HCT116 (cell line): Measurements from ENCODE around the gene MYLK. TPM values are rescaled to one million over a fixed set of nuclear protein-coding genes. Genes with fewer than 3 reads are reported as not detected.

ENCODE experiments used
- ATAC-seq: fragments of 200-7000 bp; cut with Tn5 transposase; 2 replicates; pipeline ENCODE4 v1.9.1; 2020; ENCODE audit warnings: mild to moderate bottlenecking, moderate library complexity
- BruUV-seq: library from RNA; stranded (reverse); fragments of 400-500 nt; replicated peaks from 2 replicates; lab custom pipeline; 2021; lab: Mats Ljungman, UMichigan
- CTCF ChIA-PET: fragments of 300-600 bp; sonication (Branson Sonifier 250); formaldehyde crosslinking; loops from one replicate; lab custom pipeline; 2021; ENCODE audit warnings: antibody characterized with exemption; lab: Charles Lee
- POLR2A ChIA-PET: fragments of 300-600, 350-600 bp; sonication (Branson Sonifier 250); formaldehyde crosslinking; loops from one replicate; lab custom pipeline; 2021; ENCODE audit warnings: antibody characterized with exemption; lab: Charles Lee
- RAD21 ChIA-PET, 2 experiments: fragments of 300-600 bp; sonication (Branson Sonifier 250); formaldehyde crosslinking; loops; one replicate each; lab custom pipeline; 2023; ENCODE audit warnings: low total read pairs in 2 of 2; ENCODE audit not compliant: uncharacterized antibody in 2 of 2, unreplicated experiment in 2 of 2, low non-redundant PET in 1 of 2; lab: Charles Lee
- DNase-seq: peaks from one replicate; pipeline ENCODE4 v3.0.0-alpha.2; 2010; ENCODE audit warnings: low read depth, low spot score
- H2AFZ ChIP-seq: fragments of 200-600 bp; shearing (Covaris generic), sonication (generic); 2 replicates; pipeline ENCODE4 v1.6.1; 2017; ENCODE audit warnings: low read depth, mixed run types, mixed read lengths, antibody characterized with exemption, low read length; ENCODE audit not compliant: poor library complexity, severe bottlenecking
- H3K27ac ChIP-seq: 2 replicates; pipeline ENCODE4 v1.5.1; 2012; ENCODE audit warnings: low read depth, low read length
- H3K27me3 ChIP-seq: fragments of 200-600 bp; sonication (generic); 2 replicates; pipeline ENCODE4 v1.6.1; 2016; ENCODE audit warnings: mixed run types, low read length, mixed read lengths; ENCODE audit not compliant: insufficient read depth
- H3K36me3 ChIP-seq, 2 experiments: fragments of 200-500 bp in 1 of 2; fragments of 200-600 bp in 1 of 2; sonication (Bioruptor generic) in 1 of 2; sonication (generic) in 1 of 2; 2 replicates each; pipeline versions ENCODE4 v1.5.1 to v1.6.1; 2014 to 2016; ENCODE audit warnings: low read length in 2 of 2, inconsistent platforms in 1 of 2, mixed read lengths in 1 of 2, mixed run types in 1 of 2; ENCODE audit not compliant: insufficient read depth in 2 of 2, control insufficient read depth in 1 of 2
- H3K4me1 ChIP-seq, 2 experiments: fragments of 200-600 bp in 1 of 2; sonication (generic) in 1 of 2; 2 replicates each; pipeline versions ENCODE4 v1.5.1 to v1.6.1; 2012 to 2017; ENCODE audit warnings: low read length in 2 of 2, inconsistent platforms in 1 of 2, mild to moderate bottlenecking in 1 of 2, mixed read lengths in 1 of 2, mixed run types in 1 of 2, moderate library complexity in 1 of 2; ENCODE audit not compliant: insufficient read depth in 2 of 2, control insufficient read depth in 1 of 2
- H3K4me2 ChIP-seq: fragments of 200-600 bp; sonication (generic); 2 replicates; pipeline ENCODE4 v1.6.1; 2017; ENCODE audit warnings: mixed run types, low read length, mixed read lengths
- H3K4me3 ChIP-seq, 2 experiments: fragments of 200-600 bp in 1 of 2; sonication (generic) in 1 of 2; replicated peaks in 1 of 2; 2 replicates each; pipeline ENCODE4 v1.5.1; 2011 to 2016; ENCODE audit warnings: low read length in 2 of 2, control low read depth in 1 of 2, low read depth in 1 of 2, mild to moderate bottlenecking in 1 of 2, mixed read lengths in 1 of 2, mixed run types in 1 of 2
- H3K79me2 ChIP-seq: fragments of 200-600 bp; sonication (generic); 2 replicates; pipeline ENCODE4 v1.6.1; 2017; ENCODE audit warnings: mild to moderate bottlenecking, mixed run types, low read length, moderate library complexity, mixed read lengths; ENCODE audit not compliant: insufficient read depth
- H3K9ac ChIP-seq: fragments of 200-600 bp; sonication (generic); 2 replicates; pipeline ENCODE4 v1.6.1; 2016; ENCODE audit warnings: low read length, mixed read lengths
- H3K9me2 ChIP-seq: fragments of 200-600 bp; sonication (generic), shearing (Covaris generic); 2 replicates; pipeline ENCODE4 v1.6.1; 2017; ENCODE audit warnings: mixed run types, mild to moderate bottlenecking, moderate library complexity; ENCODE audit not compliant: insufficient read depth
- H3K9me3 ChIP-seq, 2 experiments: fragments of 200-500 bp in 1 of 2; fragments of 200-600 bp in 1 of 2; sonication (Bioruptor generic) in 1 of 2; sonication (generic) in 1 of 2; 2 replicates each; pipeline ENCODE4 v1.6.1; 2014 to 2017; ENCODE audit warnings: low read length in 2 of 2, mixed read lengths in 2 of 2, inconsistent platforms in 1 of 2, low read depth in 1 of 2, mild to moderate bottlenecking in 1 of 2, mixed run types in 1 of 2, moderate library complexity in 1 of 2; ENCODE audit not compliant: control insufficient read depth in 1 of 2, insufficient read depth in 1 of 2
- H4K20me1 ChIP-seq: fragments of 200-600 bp; sonication (generic), shearing (Covaris generic); 2 replicates; pipeline ENCODE4 v1.6.1; 2017; ENCODE audit warnings: mixed run types, mild to moderate bottlenecking, moderate library complexity; ENCODE audit not compliant: insufficient read depth
- CBX3 ChIP-seq: IDR thresholded peaks from 2 replicates; pipeline ENCODE4 v1.6.1; 2012; ENCODE audit warnings: low read depth
- EZH2phosphoT487 ChIP-seq: fragments of 200-600 bp; IDR thresholded peaks from 2 replicates; pipeline ENCODE4 v1.6.1; 2018; ENCODE audit warnings: antibody characterized with exemption, borderline replicate concordance
- FOSL1 ChIP-seq: IDR thresholded peaks from 2 replicates; pipeline ENCODE4 v1.6.1; 2012; ENCODE audit warnings: low read depth
- JUND ChIP-seq: IDR thresholded peaks from 2 replicates; pipeline ENCODE4 v1.6.1; 2012
- RAD21 ChIP-seq: IDR thresholded peaks from 2 replicates; pipeline ENCODE4 v1.6.1; 2012; ENCODE audit warnings: low read depth, mild to moderate bottlenecking
- SP1 ChIP-seq: IDR thresholded peaks from 2 replicates; pipeline ENCODE4 v1.6.1; 2012; ENCODE audit warnings: low read depth
- SRF ChIP-seq: IDR thresholded peaks from 2 replicates; pipeline ENCODE4 v1.6.1; 2012; ENCODE audit warnings: low read depth
- TCF7L2 ChIP-seq: IDR thresholded peaks from 2 replicates; pipeline ENCODE4 v1.7.0; 2011; ENCODE audit warnings: borderline replicate concordance, inconsistent platforms; ENCODE audit not compliant: insufficient read depth, insufficient read length; ENCODE audit errors: extremely low read depth
- ZNF274 ChIP-seq: fragments of 200-500 bp; sonication (Bioruptor generic); IDR thresholded peaks from 2 replicates; pipeline ENCODE4 v1.6.1; 2014; ENCODE audit warnings: mild to moderate bottlenecking, low read depth, low read length, inconsistent platforms
- intact Hi-C: fragments of 100-400 bp; cut with micrococcal nuclease; formaldehyde crosslinking; loops from 2 replicates; pipeline ENCODE4 v1.10.0; 2022
- total RNA-seq: library from RNA; stranded (reverse); gene quantifications from one replicate; pipeline ENCODE4 v1.2.1, GENCODE V29; 2021; ENCODE audit not compliant: unreplicated experiment

Gene MYLK
- total RNA-seq, 1 experiment from 2014 or later: 3.8 TPM

DNA sequence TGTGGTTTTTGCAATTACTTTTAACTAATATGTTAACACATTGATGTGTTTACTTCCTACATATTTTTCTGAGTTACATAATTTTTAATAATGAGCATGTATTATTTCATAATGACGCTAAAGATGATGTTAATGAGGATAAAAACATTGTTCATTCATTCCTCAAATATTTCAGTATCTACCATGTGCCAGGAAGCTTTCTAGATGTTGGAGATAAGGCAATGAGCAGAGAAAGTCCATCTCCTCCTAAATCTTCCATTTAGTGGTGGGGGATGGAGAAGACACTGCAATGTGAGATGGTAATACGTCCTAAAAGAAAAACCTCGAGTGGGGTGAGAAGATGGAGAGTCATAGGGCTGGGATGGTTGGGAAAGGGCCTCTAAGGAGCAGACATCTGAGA, 132.7 kb downstream of the MYLK start:
- H4K20me1 ChIP-seq: no peaks in the 10 kb centered on the region
- intact Hi-C loops: no loop called here
- no TSS peak for BruUV-seq
- RAD21 ChIA-PET: no interaction called here
- no peak for ATAC-seq
- no peak for TF ChIP-seq ZNF274
- TF ChIP-seq SRF: no peak
- no peak for TF ChIP-seq CBX3
- no peak for TF ChIP-seq TCF7L2
- TF ChIP-seq EZH2phosphoT487: no peak
- no peak for TF ChIP-seq RAD21
- CTCF ChIA-PET: no interaction called here
- H3K9me2 ChIP-seq: no peaks in the 10 kb centered on the region
- no peaks in the 10 kb centered on the region for H3K9me3 ChIP-seq
- H3K36me3 ChIP-seq: no peaks in the 10 kb centered on the region
- H3K27me3 ChIP-seq: no peaks in the 10 kb centered on the region
- H3K27ac ChIP-seq: no peak overlapping the region
- H3K79me2 ChIP-seq: no peaks in the 10 kb centered on the region
- H3K9ac ChIP-seq: no peak overlapping the region
- no peak for DNase-seq
- H3K4me3 ChIP-seq: no peak overlapping the region
- peak overlapping the region; percentile 65; the same call in 1 of the 2 replicates for H3K4me2 ChIP-seq
- POLR2A ChIA-PET: no interaction called here
- H2AFZ ChIP-seq: no peak overlapping the region
- H3K4me1 ChIP-seq: peaks cover 27 to 42% of the 10 kb centered on the region in 2 experiments

DNA sequence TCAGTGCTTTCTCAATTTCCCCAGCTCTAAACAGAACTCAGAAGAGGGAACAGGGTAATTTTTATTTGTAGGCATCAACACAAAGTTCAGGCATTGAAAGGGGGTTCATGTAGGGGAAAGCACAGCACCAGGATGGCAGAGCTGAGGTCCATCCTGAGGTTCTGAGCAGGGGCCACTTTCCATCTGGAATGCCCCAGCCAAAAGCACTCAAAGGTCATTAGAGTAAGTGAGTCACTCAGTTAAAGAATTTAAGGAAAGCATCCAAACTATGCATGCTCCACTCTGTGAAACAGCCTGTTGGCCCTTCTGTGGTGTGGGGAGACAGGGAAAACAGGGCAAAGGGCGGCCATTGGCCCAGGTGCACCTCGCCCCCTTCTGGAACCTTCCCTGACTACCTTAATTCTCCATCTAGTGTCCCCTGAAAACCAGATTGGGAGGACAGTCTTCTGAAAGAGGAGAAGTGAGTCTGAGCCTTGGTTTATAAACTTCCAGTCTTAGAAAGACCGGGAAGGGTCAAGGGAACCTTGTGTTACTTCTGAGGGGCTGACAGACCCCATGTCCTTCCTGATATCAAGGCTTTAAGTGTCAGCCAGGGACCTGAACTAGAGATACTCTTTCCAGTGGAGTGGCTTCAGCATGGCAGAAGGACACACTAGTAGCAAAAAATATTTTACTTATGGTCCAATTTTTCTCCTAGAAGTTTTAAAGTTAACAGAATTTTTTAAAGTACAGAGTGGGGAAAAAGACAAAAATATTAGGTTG, 133.3 kb downstream of the MYLK start:
- Histone ChIP-seq H3K4me3 (peak overlapping the region in 1 of 2 experiments; percentile 6; a peak in 1 of 4 replicates), H3K4me1 (peaks cover 27 to 42% of the 10 kb centered on the region in 2 experiments)
- intact Hi-C loops: no loop called here

More for the DNA sequence above, 133.3 kb downstream of the MYLK start:
- H3K27me3 ChIP-seq: no peaks in the 10 kb centered on the region
- ATAC-seq (peak; percentile 94), DNase-seq (peak; percentile 28)
- ChIA-PET CTCF (no interaction called here), POLR2A (no interaction called here), RAD21 (interaction anchor here (0.7 to 1.0 kb wide), 2 partner anchors 27 to 129 kb away, joined by 3 to 4 read pairs; no protein-coding TSS in a partner anchor)
- no peaks in the 10 kb centered on the region for H3K9me3 ChIP-seq
- peak overlapping the region; percentile 29 for H2AFZ ChIP-seq
- H3K27ac ChIP-seq: peak overlapping the region; percentile 53; the same call in 1 of the 2 replicates
- BruUV-seq: no TSS peak
- H3K4me2 ChIP-seq: peak overlapping the region; percentile 65
- no peaks in the 10 kb centered on the region for H4K20me1 ChIP-seq
- H3K36me3 ChIP-seq: no peaks in the 10 kb centered on the region
- TF ChIP-seq SRF (no peak), JUND (peak; percentile 58), SP1 (peak; percentile 62), CBX3 (peak; percentile 46; the same call in 1 of the 2 replicates), FOSL1 (peak; percentile 62)
- H3K79me2 ChIP-seq: no peaks in the 10 kb centered on the region
- no peaks in the 10 kb centered on the region for H3K9me2 ChIP-seq
- peak overlapping the region; percentile 25; the same call in 1 of the 2 replicates for H3K9ac ChIP-seq
